IMR-90 (cell line): Measurements from ENCODE around the gene PPP1R1C. TPM values are rescaled to one million over a fixed set of nuclear protein-coding genes. Genes with fewer than 3 reads are reported as not detected.

Experiments
- ATAC-seq: fragments of 200-7000 bp; cut with Tn5 transposase; 2 replicates; pipeline ENCODE4 v1.9.1; 2020; ENCODE audit warnings: low read depth, mild to moderate bottlenecking, moderate library complexity
- BruUV-seq: library from RNA; stranded (reverse); fragments of 400-500 nt; replicated peaks from 2 replicates; lab custom pipeline; 2021; lab: Mats Ljungman, UMichigan
- CTCF ChIA-PET: fragments of 300-600 bp; formaldehyde crosslinking; extraction: SDS; loops from one replicate; lab custom pipeline; 2021; ENCODE audit warnings: antibody characterized with exemption; lab: Yijun Ruan, JAX
- POLR2A ChIA-PET: fragments of 300-600 bp; sonication (Branson Sonifier 250); formaldehyde crosslinking; loops from one replicate; lab custom pipeline; 2022; ENCODE audit warnings: antibody characterized with exemption; ENCODE audit not compliant: unreplicated experiment; lab: Charles Lee
- DNase-seq: peaks from one replicate; pipeline ENCODE4 v3.0.0; 2013
- H2AFZ ChIP-seq: replicated peaks from 2 replicates; pipeline ENCODE3; 2013; ENCODE audit warnings: low read length, mild to moderate bottlenecking; ENCODE audit not compliant: poor library complexity
- H2AK5ac ChIP-seq: 2 replicates; pipeline ENCODE4 v1.6.1; 2013; ENCODE audit warnings: low read depth, low read length, inconsistent platforms
- H2AK9ac ChIP-seq: replicated peaks from 2 replicates; pipeline ENCODE3; 2013; ENCODE audit warnings: mild to moderate bottlenecking, low read depth, low read length, moderate library complexity; ENCODE audit not compliant: poor library complexity
- H2BK120ac ChIP-seq: 2 replicates; pipeline ENCODE4 v1.6.1; 2013; ENCODE audit warnings: low read depth, low read length, inconsistent platforms
- H2BK15ac ChIP-seq: 3 replicates; pipeline ENCODE4 v1.6.1; 2013; ENCODE audit warnings: low read depth, low read length, inconsistent platforms
- H2BK20ac ChIP-seq: 2 replicates; pipeline ENCODE4 v1.6.1; 2013; ENCODE audit warnings: low read depth, mild to moderate bottlenecking, inconsistent platforms, low read length, moderate library complexity
- H2BK5ac ChIP-seq: 2 replicates; pipeline ENCODE4 v1.6.1; 2013; ENCODE audit warnings: mild to moderate bottlenecking, low read depth, low read length, inconsistent platforms; ENCODE audit not compliant: poor library complexity, severe bottlenecking
- H3K14ac ChIP-seq: replicated peaks from 2 replicates; pipeline ENCODE4 v1.6.1; 2013; ENCODE audit warnings: low read depth, low read length, inconsistent platforms
- H3K18ac ChIP-seq: 2 replicates; pipeline ENCODE4 v1.6.1; 2013; ENCODE audit warnings: low read depth, low read length, control low read depth
- H3K23ac ChIP-seq: 2 replicates; pipeline ENCODE4 v1.6.1; 2013; ENCODE audit warnings: low read depth, low read length, inconsistent platforms
- H3K27ac ChIP-seq: 2 replicates; pipeline ENCODE4 v1.5.1; 2013; ENCODE audit warnings: mild to moderate bottlenecking, control low read depth, low read length; ENCODE audit not compliant: insufficient read depth
- H3K27me3 ChIP-seq: 2 replicates; pipeline ENCODE4 v1.6.1; 2013; ENCODE audit warnings: low read length; ENCODE audit not compliant: control insufficient read depth, insufficient read depth
- H3K36me3 ChIP-seq: 2 replicates; pipeline ENCODE4 v1.6.1; 2013; ENCODE audit warnings: low read length, mixed read lengths; ENCODE audit not compliant: control insufficient read depth, insufficient read depth
- H3K4ac ChIP-seq: 2 replicates; pipeline ENCODE4 v1.6.1; 2013; ENCODE audit warnings: low read depth, low read length, inconsistent platforms
- H3K4me1 ChIP-seq: 2 replicates; pipeline ENCODE4 v1.6.1; 2013; ENCODE audit warnings: low read length, mixed read lengths; ENCODE audit not compliant: control insufficient read depth, insufficient read depth
- H3K4me2 ChIP-seq: 2 replicates; pipeline ENCODE4 v1.6.1; 2013; ENCODE audit warnings: low read depth, mild to moderate bottlenecking, control low read depth, low read length, moderate library complexity
- H3K4me3 ChIP-seq: 2 replicates; pipeline ENCODE4 v1.5.1; 2013; ENCODE audit warnings: low read depth, mild to moderate bottlenecking, control low read depth, low read length, moderate library complexity; ENCODE audit not compliant: insufficient read depth
- H3K56ac ChIP-seq: 2 replicates; pipeline ENCODE4 v1.6.1; 2013; ENCODE audit warnings: low read length, inconsistent platforms; ENCODE audit not compliant: insufficient read depth; ENCODE audit errors: extremely low read depth
- H3K79me1 ChIP-seq, 2 experiments: 2 replicates each; pipeline ENCODE4 v1.6.1; 2013; ENCODE audit warnings: low read length in 2 of 2, inconsistent platforms in 1 of 2, low read depth in 1 of 2
- H3K9ac ChIP-seq: 2 replicates; pipeline ENCODE4 v1.6.1; 2013; ENCODE audit warnings: low read depth, low read length, control low read depth
- H3K9me1 ChIP-seq: 2 replicates; pipeline ENCODE4 v1.6.1; 2013; ENCODE audit warnings: low read length, inconsistent platforms; ENCODE audit not compliant: insufficient read depth
- H3K9me3 ChIP-seq: 2 replicates; pipeline ENCODE4 v1.6.1; 2013; ENCODE audit warnings: low read length; ENCODE audit not compliant: control insufficient read depth, insufficient read depth
- H4K20me1 ChIP-seq: 2 replicates; pipeline ENCODE4 v1.6.1; 2013; ENCODE audit warnings: low read length, inconsistent platforms; ENCODE audit not compliant: insufficient read depth
- H4K5ac ChIP-seq: 2 replicates; pipeline ENCODE4 v1.6.1; 2013; ENCODE audit warnings: mild to moderate bottlenecking, low read depth, low read length, control low read depth
- H4K8ac ChIP-seq, 2 experiments: 2 replicates each; pipeline ENCODE4 v1.6.1; 2013; ENCODE audit warnings: low read depth in 2 of 2, low read length in 2 of 2, control low read depth in 1 of 2, inconsistent platforms in 1 of 2
- H4K91ac ChIP-seq: 2 replicates; pipeline ENCODE4 v1.6.1; 2013; ENCODE audit warnings: low read depth, low read length, inconsistent platforms; ENCODE audit not compliant: insufficient read depth
- CEBPB ChIP-seq: IDR thresholded peaks from 2 replicates; pipeline ENCODE4 v1.6.1; 2012; ENCODE audit warnings: low read depth, low read length, improper control_type of control experiment
- CHD1 ChIP-seq: IDR thresholded peaks from 2 replicates; pipeline ENCODE4 v1.6.1; 2012; ENCODE audit warnings: low read depth, low read length, improper control_type of control experiment
- CTCF ChIP-seq: conservative IDR thresholded peaks from 2 replicates; pipeline ENCODE4 v1.5.1; 2012; ENCODE audit warnings: mild to moderate bottlenecking, low read depth, low read length, improper control_type of control experiment
- ELK1 ChIP-seq: fragments of 150-350 bp; IDR thresholded peaks from 2 replicates; pipeline ENCODE4 v1.6.1; 2016; ENCODE audit warnings: low read depth, mild to moderate bottlenecking, low read length, moderate library complexity, borderline replicate concordance
- FOS ChIP-seq: fragments of 150-350 bp; IDR thresholded peaks from 2 replicates; pipeline ENCODE4 v1.6.1; 2016; ENCODE audit warnings: low read depth, low read length
- MAFK ChIP-seq: IDR thresholded peaks from 2 replicates; pipeline ENCODE4 v1.6.1; 2012; ENCODE audit warnings: low read depth, low read length, improper control_type of control experiment
- MAZ ChIP-seq: IDR thresholded peaks from 2 replicates; pipeline ENCODE4 v1.6.1; 2012; ENCODE audit warnings: low read depth, mild to moderate bottlenecking, low read length, improper control_type of control experiment, moderate library complexity, borderline replicate concordance
- MXI1 ChIP-seq: IDR thresholded peaks from 2 replicates; pipeline ENCODE4 v1.6.1; 2012; ENCODE audit warnings: low read depth, mild to moderate bottlenecking, low read length, moderate library complexity, borderline replicate concordance
- NFE2L2 ChIP-seq: fragments of 150-350 bp; IDR thresholded peaks from 2 replicates; pipeline ENCODE4 v1.6.1; 2016; ENCODE audit warnings: low read depth, mild to moderate bottlenecking, low read length
- POLR2A ChIP-seq: IDR thresholded peaks from 2 replicates; pipeline ENCODE4 v1.6.1; 2012; ENCODE audit warnings: mild to moderate bottlenecking, low read depth, low read length
- RAD21 ChIP-seq: IDR thresholded peaks from 2 replicates; pipeline ENCODE4 v1.6.1; 2012; ENCODE audit warnings: low read length, improper control_type of control experiment
- RCOR1 ChIP-seq: IDR thresholded peaks from 2 replicates; pipeline ENCODE4 v1.6.1; 2012; ENCODE audit warnings: mild to moderate bottlenecking, low read length, improper control_type of control experiment; ENCODE audit not compliant: insufficient replicate concordance
- RFX5 ChIP-seq: IDR thresholded peaks from 2 replicates; pipeline ENCODE4 v1.8.0; 2012; ENCODE audit warnings: low read depth, mild to moderate bottlenecking, low read length, moderate library complexity
- SMC3 ChIP-seq: fragments of 150-350 bp; IDR thresholded peaks from 2 replicates; pipeline ENCODE4 v1.6.1; 2016; ENCODE audit warnings: low read depth, mild to moderate bottlenecking, antibody characterized with exemption, low read length, moderate library complexity
- USF2 ChIP-seq: fragments of 150-350 bp; IDR thresholded peaks from 2 replicates; pipeline ENCODE4 v1.6.1; 2017; ENCODE audit warnings: mild to moderate bottlenecking, antibody characterized with exemption, low read length, low read depth
- WGBS, 2 experiments: methylation state at CpG; one replicate each; pipeline versions ENCODE4 v1.1.5 to v1.1.7; 2013; ENCODE audit warnings: missing lambda C conversion rate in 2 of 2; ENCODE audit not compliant: insufficient read length in 1 of 2; ENCODE audit errors: extremely low coverage in 2 of 2; 5-methylcytosine and 5-hydroxymethylcytosine counted together
- dilution Hi-C: fragments of 300-500 bp; cut with HindIII; formaldehyde crosslinking; loops from one replicate; pipeline ENCODE4 v1.14.3; 2018; ENCODE audit warnings: low sequenced_read_pairs; ENCODE audit not compliant: unreplicated experiment
- in situ Hi-C: fragments of 300-500 bp; cut with MboI; formaldehyde crosslinking; loops from 3 replicates; pipeline ENCODE4 v1.14.3; 2019; ENCODE audit warnings: low sequenced_read_pairs, inconsistent platforms, mixed read lengths
- intact Hi-C: fragments of 100-400 bp; cut with micrococcal nuclease; formaldehyde crosslinking; loops from 2 replicates; pipeline ENCODE4 v1.10.0; 2022
- polyA plus RNA-seq, 3 experiments: library from polyadenylated mRNA; depleted of rRNA; stranded (reverse); fragments of >200 nt; gene quantifications; 2 replicates each; pipeline ENCODE4 v1.2.3, GENCODE V29; 2012; ENCODE audit warnings: low replicate concordance in 1 of 3
- total RNA-seq: library from RNA; depleted of rRNA; stranded (reverse); fragments of >200 nt; gene quantifications from 2 replicates; pipeline ENCODE4 v1.2.3, GENCODE V29; 2012

PPP1R1C gene
- total and polyA plus RNA-seq, 2 of the 4 experiments (the other 2 are of a cell fraction): 0.10 to 0.36 TPM

- BruUV-seq: no TSS peak
- no peaks in the 10 kb centered on the region for H3K9me3 ChIP-seq
- H3K27me3 ChIP-seq: no peaks in the 10 kb centered on the region
- CTCF ChIA-PET: interaction anchor here (0.6 to 1.0 kb wide), 2 partner anchors 9 to 33 kb away, joined by 3 read pairs; no protein-coding TSS in a partner anchor
- no CpG with 5 or more reads among the region's 3 CpGs for WGBS, 2 experiments
- no peak overlapping the region for H2AFZ ChIP-seq
- H2BK120ac ChIP-seq: no peak overlapping the region
- intact Hi-C loops (no loop called here), in situ Hi-C loops (no loop called here), dilution Hi-C loops (no loop called here)
- H3K36me3 ChIP-seq: no peaks in the 10 kb centered on the region
- DNase-seq (no peak), ATAC-seq (no peak)
- no peak overlapping the region for H3K9ac ChIP-seq
- no peaks in the 10 kb centered on the region for H3K79me1 ChIP-seq
- H4K20me1 ChIP-seq: no peaks in the 10 kb centered on the region
- H4K5ac ChIP-seq: no peak overlapping the region
- no peak overlapping the region for H4K91ac ChIP-seq
- no peak overlapping the region for H3K56ac ChIP-seq
- H2BK15ac ChIP-seq: no peak overlapping the region
- no peak overlapping the region for H3K4me3 ChIP-seq
- no peak overlapping the region for H3K23ac ChIP-seq
- H2AK9ac ChIP-seq: no peak overlapping the region
- no peak overlapping the region for H4K8ac ChIP-seq
- H3K4me2 ChIP-seq: no peak overlapping the region
- H3K18ac ChIP-seq: no peak overlapping the region
- POLR2A ChIA-PET: no interaction called here
- H3K4me1 ChIP-seq: peaks cover 3% of the 10 kb centered on the region; the same call in 1 of the 2 replicates
- no peak overlapping the region for H2BK20ac ChIP-seq
- no peak for TF ChIP-seq RAD21
- TF ChIP-seq MAFK: no peak
- TF ChIP-seq RFX5: no peak
- no peak for TF ChIP-seq CHD1
- TF ChIP-seq ELK1: no peak
- TF ChIP-seq CTCF: no peak
- TF ChIP-seq SMC3: no peak
- TF ChIP-seq USF2: no peak
- TF ChIP-seq POLR2A: no peak
- TF ChIP-seq RCOR1: no peak
- no peak for TF ChIP-seq MXI1
- no peak for TF ChIP-seq MAZ
- TF ChIP-seq NFE2L2: no peak
- no peak for TF ChIP-seq CEBPB
- no peak for TF ChIP-seq FOS
- no peaks in the 10 kb centered on the region for H3K9me1 ChIP-seq
- no peak overlapping the region for H3K14ac ChIP-seq
- no peak overlapping the region for H3K27ac ChIP-seq
- H2AK5ac ChIP-seq: no peak overlapping the region
- no peak overlapping the region for H2BK5ac ChIP-seq
- no peak overlapping the region for H3K4ac ChIP-seq
These were observed 47.8 kb downstream of the PPP1R1C start for GRCh38 chr2:182033449-182033848.
